Neural cell (in vitro differentiated cells): ENCODE data around the gene SMG6. TPM values are rescaled to one million over a fixed set of nuclear protein-coding genes. Genes with fewer than 3 reads are reported as not detected.

Experiments
- H2AFZ ChIP-seq: fragments of 200-600, 300-800 bp; sonication (generic), shearing (Covaris generic); 2 replicates; pipeline ENCODE4 v1.6.0; 2014; ENCODE audit warnings: low read depth, mild to moderate bottlenecking, antibody characterized with exemption, low read length, moderate library complexity
- H3F3A ChIP-seq: fragments of 200-600 bp; shearing (Covaris generic); 2 replicates; pipeline ENCODE4 v1.6.1; 2016; ENCODE audit warnings: mild to moderate bottlenecking, moderate library complexity, mixed read lengths, antibody characterized with exemption, low read length; ENCODE audit not compliant: insufficient read depth, poor library complexity, severe bottlenecking
- H3K27ac ChIP-seq: fragments of 200-600, 300-800 bp; sonication (generic), shearing (Covaris generic); 2 replicates; pipeline ENCODE4 v1.5.1; 2014; ENCODE audit warnings: mild to moderate bottlenecking, low read length, moderate library complexity
- H3K27me3 ChIP-seq: fragments of 300-800, 200-600 bp; sonication (generic), shearing (Covaris generic); 2 replicates; pipeline ENCODE4 v1.6.0; 2014; ENCODE audit warnings: mild to moderate bottlenecking, low read depth, low read length, moderate library complexity; ENCODE audit not compliant: insufficient read depth
- H3K36me3 ChIP-seq: fragments of 300-800, 200-600 bp; sonication (generic), shearing (Covaris generic); 2 replicates; pipeline ENCODE4 v1.5.1; 2014; ENCODE audit warnings: mild to moderate bottlenecking, antibody characterized with exemption, low read length, moderate library complexity; ENCODE audit not compliant: insufficient read depth
- H3K4me2 ChIP-seq: fragments of 300-800, 200-600 bp; sonication (generic), shearing (Covaris generic); 2 replicates; pipeline ENCODE4 v1.6.0; 2014; ENCODE audit warnings: mild to moderate bottlenecking, low read length
- H3K4me3 ChIP-seq: fragments of 300-800, 200-600 bp; sonication (generic), shearing (Covaris generic); 2 replicates; pipeline ENCODE4 v1.5.1; 2014; ENCODE audit warnings: mild to moderate bottlenecking, low read length, moderate library complexity
- H3K79me2 ChIP-seq: fragments of 200-600 bp; shearing (Covaris generic); replicated peaks from 2 replicates; pipeline ENCODE4 v1.6.0; 2014; ENCODE audit warnings: mild to moderate bottlenecking, low read length, moderate library complexity; ENCODE audit not compliant: insufficient read depth
- H3K9ac ChIP-seq: fragments of 300-800, 200-600 bp; sonication (generic), shearing (Covaris generic); 2 replicates; pipeline ENCODE4 v1.6.1; 2016; ENCODE audit warnings: mild to moderate bottlenecking, low read length, mixed read lengths
- H3K9me2 ChIP-seq: fragments of 200-600 bp; shearing (Covaris generic); 2 replicates; pipeline ENCODE4 v1.6.1; 2016; ENCODE audit warnings: mild to moderate bottlenecking, low read length, mixed read lengths; ENCODE audit not compliant: insufficient read depth
- H3K9me3 ChIP-seq: fragments of 200-600, 300-800 bp; sonication (generic), shearing (Covaris generic); 2 replicates; pipeline ENCODE4 v1.6.1; 2016; ENCODE audit warnings: mild to moderate bottlenecking, mixed run types, low read length, moderate library complexity, mixed read lengths
- H4K20me1 ChIP-seq: fragments of 200-600 bp; shearing (Covaris generic); 2 replicates; pipeline ENCODE4 v1.6.1; 2016; ENCODE audit warnings: mild to moderate bottlenecking, mixed run types; ENCODE audit not compliant: insufficient read depth
- EP300 ChIP-seq: fragments of 450-650 bp; conservative IDR thresholded peaks from 2 replicates; pipeline ENCODE4 v1.6.1; 2014; ENCODE audit warnings: antibody characterized with exemption, mild to moderate bottlenecking, moderate library complexity; ENCODE audit not compliant: poor library complexity, severe bottlenecking
- EZH2 ChIP-seq: fragments of 200-600, 300-800 bp; shearing (Covaris generic), sonication (generic); IDR thresholded peaks from 2 replicates; pipeline ENCODE4 v1.6.1; 2014; ENCODE audit warnings: antibody characterized with exemption, low read length, borderline replicate concordance, mild to moderate bottlenecking; ENCODE audit not compliant: insufficient read depth, poor library complexity, severe bottlenecking
- MXI1 ChIP-seq: fragments of 450-650 bp; conservative IDR thresholded peaks from 2 replicates; pipeline ENCODE4 v1.6.1; 2014; ENCODE audit warnings: antibody characterized with exemption, mild to moderate bottlenecking; ENCODE audit not compliant: poor library complexity, severe bottlenecking
- POLR2AphosphoS5 ChIP-seq: IDR thresholded peaks from 2 replicates; pipeline ENCODE4 v1.6.1; 2012
- RAD21 ChIP-seq: fragments of 450-650 bp; conservative IDR thresholded peaks from 2 replicates; pipeline ENCODE4 v1.6.1; 2014; ENCODE audit warnings: antibody characterized with exemption, mild to moderate bottlenecking, moderate library complexity
- SMC3 ChIP-seq: fragments of 450-650 bp; conservative IDR thresholded peaks from 2 replicates; pipeline ENCODE4 v1.6.1; 2014; ENCODE audit warnings: antibody characterized with exemption, mild to moderate bottlenecking, moderate library complexity; ENCODE audit not compliant: poor library complexity
- TAF1 ChIP-seq: IDR thresholded peaks from 2 replicates; pipeline ENCODE4 v1.6.1; 2012; ENCODE audit warnings: low read depth
- polyA plus RNA-seq: library from polyadenylated mRNA; depleted of rRNA; stranded (reverse); fragments of >200 nt; gene quantifications from 2 replicates; pipeline ENCODE4 v1.2.3, GENCODE V29; 2014
- TF ChIP-seq, protein P1 (sequence below): fragments of 450-650 bp; IDR thresholded peaks from 2 replicates; pipeline ENCODE4 v1.5.1; 2014; ENCODE audit warnings: antibody characterized with exemption, mild to moderate bottlenecking, moderate library complexity; ENCODE audit not compliant: poor library complexity, severe bottlenecking
- TF ChIP-seq, protein P2 (sequence below): IDR thresholded peaks from 2 replicates; pipeline ENCODE4 v1.6.1; 2012; ENCODE audit warnings: borderline replicate concordance

The SMG6 gene
- polyA plus RNA-seq, 1 donor from 2014 or later: 13.9 TPM

DNA sequence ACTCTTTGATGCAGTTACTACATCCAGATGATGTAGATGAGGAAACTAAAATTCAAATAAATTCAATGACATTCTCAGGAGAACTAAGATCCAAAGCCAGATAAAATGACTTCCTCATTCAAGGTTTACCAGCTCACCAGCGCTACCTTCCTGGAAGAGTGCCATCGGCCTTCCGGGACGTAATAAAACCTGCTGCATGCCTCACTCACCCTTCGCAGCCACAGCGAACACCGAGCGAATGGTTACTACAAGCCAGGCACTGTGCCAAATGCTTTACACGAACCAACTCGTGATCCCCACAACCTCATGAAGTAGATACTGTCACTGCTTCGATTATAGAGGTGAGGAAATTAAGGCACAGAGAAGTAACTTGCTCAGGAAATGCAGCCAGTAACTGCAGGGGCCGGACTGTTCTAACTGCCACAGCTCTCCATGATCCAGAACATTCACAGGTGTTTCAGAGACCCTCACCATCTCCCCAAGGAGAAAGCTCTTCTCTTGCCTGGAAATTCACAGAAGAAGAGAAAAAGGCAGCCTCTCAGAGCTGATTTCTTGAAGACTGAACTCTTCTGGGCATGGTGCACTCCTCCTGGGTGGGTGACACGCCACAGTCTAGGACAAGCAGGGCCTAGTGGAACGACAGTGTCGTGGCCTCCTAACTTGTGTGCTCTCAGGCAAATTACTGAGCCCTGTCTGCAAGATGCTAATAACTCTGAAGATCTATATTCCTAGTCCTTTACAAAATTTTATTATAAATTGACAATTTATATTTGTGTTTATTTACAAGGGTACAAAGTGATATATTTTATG, 201.9 kb downstream of the SMG6 start:
- H4K20me1 ChIP-seq: no peaks in the 10 kb centered on the region
- no peaks in the 10 kb centered on the region for H3K27me3 ChIP-seq
- H3K4me3 ChIP-seq: no peak overlapping the region
- H3F3A ChIP-seq: no peaks in the 10 kb centered on the region
- no peak for TF ChIP-seq EP300
- TF ChIP-seq SMC3: no peak
- H3K36me3 ChIP-seq: no peaks in the 10 kb centered on the region
- H3K9ac ChIP-seq: no peak overlapping the region
- no peaks in the 10 kb centered on the region for H3K79me2 ChIP-seq
- H3K27ac ChIP-seq: no peak overlapping the region
- H3K9me3 ChIP-seq: no peaks in the 10 kb centered on the region
- no peak overlapping the region for H3K4me2 ChIP-seq
- no peaks in the 10 kb centered on the region for H3K9me2 ChIP-seq
- H2AFZ ChIP-seq: no peak overlapping the region

DNA sequence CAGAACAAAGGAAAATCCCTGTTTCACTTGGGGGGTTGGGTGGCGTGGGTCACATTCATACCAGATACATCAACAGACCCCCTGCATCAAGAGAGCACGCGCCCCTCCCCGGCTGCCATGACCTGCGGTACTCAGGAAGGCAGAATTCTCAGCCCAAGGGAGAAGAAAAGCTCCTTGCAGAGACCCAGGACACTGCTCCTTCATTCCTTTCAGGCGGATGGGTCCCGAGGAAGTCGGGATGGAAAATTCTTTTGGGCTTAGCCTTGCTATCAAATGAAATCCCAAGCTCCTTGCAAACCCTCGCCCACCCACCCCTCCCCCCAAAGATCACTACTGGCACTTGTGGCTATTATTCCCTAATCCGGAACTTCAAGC, 208.1 kb downstream of the SMG6 start:
- no peak overlapping the region for H3K4me2 ChIP-seq
- no peak overlapping the region for H2AFZ ChIP-seq
- H3K9ac ChIP-seq: no peak overlapping the region
- H3K79me2 ChIP-seq: no peaks in the 10 kb centered on the region
- no peaks in the 10 kb centered on the region for H3F3A ChIP-seq
- H3K36me3 ChIP-seq: no peaks in the 10 kb centered on the region
- no peaks in the 10 kb centered on the region for H3K9me3 ChIP-seq
- no peak for TF ChIP-seq POLR2AphosphoS5
- no peak for TF ChIP-seq RAD21
- no peak for TF ChIP-seq EZH2
- TF ChIP-seq, protein P1, sequence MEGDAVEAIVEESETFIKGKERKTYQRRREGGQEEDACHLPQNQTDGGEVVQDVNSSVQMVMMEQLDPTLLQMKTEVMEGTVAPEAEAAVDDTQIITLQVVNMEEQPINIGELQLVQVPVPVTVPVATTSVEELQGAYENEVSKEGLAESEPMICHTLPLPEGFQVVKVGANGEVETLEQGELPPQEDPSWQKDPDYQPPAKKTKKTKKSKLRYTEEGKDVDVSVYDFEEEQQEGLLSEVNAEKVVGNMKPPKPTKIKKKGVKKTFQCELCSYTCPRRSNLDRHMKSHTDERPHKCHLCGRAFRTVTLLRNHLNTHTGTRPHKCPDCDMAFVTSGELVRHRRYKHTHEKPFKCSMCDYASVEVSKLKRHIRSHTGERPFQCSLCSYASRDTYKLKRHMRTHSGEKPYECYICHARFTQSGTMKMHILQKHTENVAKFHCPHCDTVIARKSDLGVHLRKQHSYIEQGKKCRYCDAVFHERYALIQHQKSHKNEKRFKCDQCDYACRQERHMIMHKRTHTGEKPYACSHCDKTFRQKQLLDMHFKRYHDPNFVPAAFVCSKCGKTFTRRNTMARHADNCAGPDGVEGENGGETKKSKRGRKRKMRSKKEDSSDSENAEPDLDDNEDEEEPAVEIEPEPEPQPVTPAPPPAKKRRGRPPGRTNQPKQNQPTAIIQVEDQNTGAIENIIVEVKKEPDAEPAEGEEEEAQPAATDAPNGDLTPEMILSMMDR: no peak
- TF ChIP-seq, protein P2, sequence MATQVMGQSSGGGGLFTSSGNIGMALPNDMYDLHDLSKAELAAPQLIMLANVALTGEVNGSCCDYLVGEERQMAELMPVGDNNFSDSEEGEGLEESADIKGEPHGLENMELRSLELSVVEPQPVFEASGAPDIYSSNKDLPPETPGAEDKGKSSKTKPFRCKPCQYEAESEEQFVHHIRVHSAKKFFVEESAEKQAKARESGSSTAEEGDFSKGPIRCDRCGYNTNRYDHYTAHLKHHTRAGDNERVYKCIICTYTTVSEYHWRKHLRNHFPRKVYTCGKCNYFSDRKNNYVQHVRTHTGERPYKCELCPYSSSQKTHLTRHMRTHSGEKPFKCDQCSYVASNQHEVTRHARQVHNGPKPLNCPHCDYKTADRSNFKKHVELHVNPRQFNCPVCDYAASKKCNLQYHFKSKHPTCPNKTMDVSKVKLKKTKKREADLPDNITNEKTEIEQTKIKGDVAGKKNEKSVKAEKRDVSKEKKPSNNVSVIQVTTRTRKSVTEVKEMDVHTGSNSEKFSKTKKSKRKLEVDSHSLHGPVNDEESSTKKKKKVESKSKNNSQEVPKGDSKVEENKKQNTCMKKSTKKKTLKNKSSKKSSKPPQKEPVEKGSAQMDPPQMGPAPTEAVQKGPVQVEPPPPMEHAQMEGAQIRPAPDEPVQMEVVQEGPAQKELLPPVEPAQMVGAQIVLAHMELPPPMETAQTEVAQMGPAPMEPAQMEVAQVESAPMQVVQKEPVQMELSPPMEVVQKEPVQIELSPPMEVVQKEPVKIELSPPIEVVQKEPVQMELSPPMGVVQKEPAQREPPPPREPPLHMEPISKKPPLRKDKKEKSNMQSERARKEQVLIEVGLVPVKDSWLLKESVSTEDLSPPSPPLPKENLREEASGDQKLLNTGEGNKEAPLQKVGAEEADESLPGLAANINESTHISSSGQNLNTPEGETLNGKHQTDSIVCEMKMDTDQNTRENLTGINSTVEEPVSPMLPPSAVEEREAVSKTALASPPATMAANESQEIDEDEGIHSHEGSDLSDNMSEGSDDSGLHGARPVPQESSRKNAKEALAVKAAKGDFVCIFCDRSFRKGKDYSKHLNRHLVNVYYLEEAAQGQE: no peak
- TF ChIP-seq MXI1: no peak
- no peak for TF ChIP-seq TAF1
- no peak for TF ChIP-seq EP300
- no peak for TF ChIP-seq SMC3
- no peaks in the 10 kb centered on the region for H4K20me1 ChIP-seq
- H3K9me2 ChIP-seq: no peaks in the 10 kb centered on the region
- H3K27ac ChIP-seq: no peak overlapping the region
- no peaks in the 10 kb centered on the region for H3K27me3 ChIP-seq
- no peak overlapping the region for H3K4me3 ChIP-seq
